WERI-Rb-1 (cell line): ENCODE data around the gene GAPVD1.

ENCODE experiments used
- DNase-seq: peaks from one replicate; pipeline ENCODE4 v3.0.0-alpha.2; 2020
- H3K27ac ChIP-seq: fragments of 250-450 bp; sonication (Bioruptor Pico); 2 replicates; pipeline ENCODE4 v1.5.1; 2020; ENCODE audit warnings: mild to moderate bottlenecking, moderate library complexity
- H3K27me3 ChIP-seq: fragments of 250-450 bp; sonication (Bioruptor Pico); 2 replicates; pipeline ENCODE4 v1.5.1; 2021; ENCODE audit warnings: mild to moderate bottlenecking, low read depth, moderate library complexity; ENCODE audit not compliant: insufficient read depth, severe bottlenecking
- H3K36me3 ChIP-seq: fragments of 250-450 bp; sonication (Bioruptor Pico); 2 replicates; pipeline ENCODE4 v1.5.1; 2020; ENCODE audit warnings: mild to moderate bottlenecking, moderate library complexity
- H3K4me3 ChIP-seq: 2 replicates; pipeline ENCODE4 v1.5.1; 2011; ENCODE audit warnings: low read depth, mild to moderate bottlenecking, control low read depth, low read length
- H3K9me3 ChIP-seq: fragments of 250-450 bp; sonication (Bioruptor Pico); 2 replicates; pipeline ENCODE4 v1.5.1; 2021; ENCODE audit warnings: mild to moderate bottlenecking, moderate library complexity; ENCODE audit not compliant: severe bottlenecking
- TF ChIP-seq, protein P1 (sequence below): IDR thresholded peaks from 2 replicates; pipeline ENCODE4 v1.5.1; 2011; ENCODE audit warnings: low read depth, mild to moderate bottlenecking, control low read depth, inconsistent platforms, low read length

Gene GAPVD1

DNA sequence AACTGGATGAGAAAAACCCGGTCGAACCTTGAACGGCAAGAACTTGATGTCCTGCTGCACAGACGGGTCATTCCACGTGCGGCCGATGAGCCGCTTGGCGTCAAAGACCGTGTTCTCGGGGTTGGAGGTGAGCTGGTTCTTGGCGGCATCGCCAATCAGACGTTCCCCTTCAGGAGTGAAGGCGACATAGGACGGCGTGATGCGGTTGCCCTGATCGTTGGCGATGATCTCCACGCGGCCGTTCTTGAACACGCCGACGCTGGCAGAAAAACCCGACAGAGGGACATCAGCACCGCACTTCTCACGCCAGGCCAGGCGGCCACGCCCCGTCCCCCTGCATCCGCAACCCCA is 21.0 kb upstream of the GAPVD1 start:
- Histone ChIP-seq H3K27ac (peak overlapping the region; percentile 91), H3K9me3 (no peaks in the 10 kb centered on the region), H3K4me3 (peak overlapping the region; percentile 87), H3K27me3 (no peaks in the 10 kb centered on the region), H3K36me3 (peaks cover 55% of the 10 kb centered on the region)
- DNase-seq = no peak
- TF ChIP-seq, protein P1, sequence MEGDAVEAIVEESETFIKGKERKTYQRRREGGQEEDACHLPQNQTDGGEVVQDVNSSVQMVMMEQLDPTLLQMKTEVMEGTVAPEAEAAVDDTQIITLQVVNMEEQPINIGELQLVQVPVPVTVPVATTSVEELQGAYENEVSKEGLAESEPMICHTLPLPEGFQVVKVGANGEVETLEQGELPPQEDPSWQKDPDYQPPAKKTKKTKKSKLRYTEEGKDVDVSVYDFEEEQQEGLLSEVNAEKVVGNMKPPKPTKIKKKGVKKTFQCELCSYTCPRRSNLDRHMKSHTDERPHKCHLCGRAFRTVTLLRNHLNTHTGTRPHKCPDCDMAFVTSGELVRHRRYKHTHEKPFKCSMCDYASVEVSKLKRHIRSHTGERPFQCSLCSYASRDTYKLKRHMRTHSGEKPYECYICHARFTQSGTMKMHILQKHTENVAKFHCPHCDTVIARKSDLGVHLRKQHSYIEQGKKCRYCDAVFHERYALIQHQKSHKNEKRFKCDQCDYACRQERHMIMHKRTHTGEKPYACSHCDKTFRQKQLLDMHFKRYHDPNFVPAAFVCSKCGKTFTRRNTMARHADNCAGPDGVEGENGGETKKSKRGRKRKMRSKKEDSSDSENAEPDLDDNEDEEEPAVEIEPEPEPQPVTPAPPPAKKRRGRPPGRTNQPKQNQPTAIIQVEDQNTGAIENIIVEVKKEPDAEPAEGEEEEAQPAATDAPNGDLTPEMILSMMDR = no peak

DNA sequence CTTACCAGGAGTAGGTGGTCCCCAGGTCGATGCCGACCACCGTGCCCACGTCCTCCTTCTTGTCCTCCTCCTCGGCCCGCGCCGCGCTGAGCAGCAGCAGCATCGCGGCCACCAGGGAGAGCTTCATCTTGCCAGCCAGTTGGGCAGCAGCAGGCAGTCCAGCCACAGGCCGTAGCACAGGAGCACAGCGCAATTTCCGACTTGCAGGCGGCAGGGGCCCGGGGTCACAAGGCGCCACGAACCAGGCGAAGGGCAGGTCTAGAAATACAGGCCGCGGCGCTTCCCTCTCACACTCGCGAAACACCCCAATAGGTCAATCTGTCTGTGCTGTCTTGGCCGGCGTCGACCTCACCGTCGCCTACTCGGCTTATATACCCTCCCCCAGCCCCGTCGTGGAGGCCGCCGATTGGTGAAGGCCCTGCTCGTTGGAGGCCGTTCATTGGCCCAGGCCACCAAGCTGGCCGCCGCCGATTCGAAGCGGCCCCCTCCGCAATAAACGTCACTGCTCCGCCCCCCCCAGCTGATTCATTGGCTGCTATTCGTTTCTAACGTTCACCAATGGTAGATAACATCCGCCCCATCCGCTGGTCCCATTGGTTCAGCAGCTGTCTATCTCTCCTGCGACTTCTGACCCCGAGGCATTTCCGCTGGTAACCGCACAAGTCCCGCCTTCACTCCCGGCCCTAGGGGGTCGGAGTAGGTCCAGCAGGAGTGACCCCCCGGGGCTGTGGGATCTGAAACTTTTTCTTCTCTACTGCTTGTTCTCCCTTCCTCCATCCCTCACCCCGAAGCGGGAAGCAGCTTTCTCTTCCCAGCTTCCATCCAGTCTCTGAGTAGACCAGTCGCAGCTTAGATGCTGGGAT is 20.4 kb upstream of the GAPVD1 start, which contains the start of gene HSPA5:
Gene HSPA5 (minus strand): TSS at position 344 of the 863 bp plus-strand sequence. CDS start 217 bp downstream, at position 127.
- Histone ChIP-seq H3K27ac (peak within 1 kb of the TSS; percentile 91), H3K36me3 (peaks cover 49% of the 10 kb centered on the region), H3K4me3 (peak within 1 kb of the TSS; percentile 87), H3K9me3 (no peaks in the 10 kb centered on the region), H3K27me3 (no peaks in the 10 kb centered on the region)
- peak; percentile 100 for DNase-seq
- TF ChIP-seq, protein P1 = peak; percentile 38; the same call in 1 of the 2 replicates

DNA sequence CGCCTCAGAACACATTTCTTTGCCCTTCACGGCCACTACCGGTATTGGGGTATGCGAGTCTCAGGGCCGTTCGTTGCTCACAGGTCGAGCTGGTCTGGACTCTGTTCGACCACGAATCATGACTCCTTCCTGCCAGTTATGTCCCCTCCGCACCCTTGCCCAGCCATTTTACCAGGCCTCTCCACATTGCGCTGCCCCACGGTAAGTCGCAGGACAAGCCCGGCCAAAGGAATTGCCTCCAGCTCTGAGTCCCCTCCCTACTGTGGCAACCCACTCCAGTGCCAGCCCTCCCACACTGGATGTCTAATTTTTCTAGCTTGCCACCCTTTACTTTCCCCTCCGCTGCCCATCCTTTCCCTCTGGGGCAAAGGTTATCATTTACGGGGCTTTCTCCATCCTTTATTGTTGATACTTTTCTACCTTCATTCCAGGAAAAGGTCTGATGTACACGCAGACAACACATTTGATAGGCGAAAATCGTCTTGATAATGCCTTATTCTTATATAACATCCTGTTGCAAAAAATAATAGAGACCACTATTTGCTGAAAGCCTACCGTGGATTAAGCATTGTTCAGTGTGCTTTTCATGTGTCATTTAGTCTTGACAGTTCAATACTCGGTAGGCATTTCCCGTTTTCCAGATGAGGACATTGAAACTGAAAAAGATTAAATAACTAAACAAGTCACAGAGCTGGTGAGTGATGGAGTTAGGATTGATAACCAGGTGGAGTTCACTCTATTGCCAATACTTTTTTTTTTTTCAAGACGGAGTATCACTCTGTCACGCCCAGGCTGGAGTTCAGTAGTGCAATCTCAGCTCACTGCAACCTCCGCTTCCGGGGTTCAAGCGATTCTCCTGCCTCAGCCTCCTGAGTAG is 19.5 kb upstream of the GAPVD1 start:
- TF ChIP-seq, protein P1 = no peak
- DNase-seq = no peak
- Histone ChIP-seq H3K36me3 (peaks cover 40% of the 10 kb centered on the region), H3K27ac (peak overlapping the region; percentile 80), H3K4me3 (peak overlapping the region; percentile 80), H3K27me3 (no peaks in the 10 kb centered on the region), H3K9me3 (no peaks in the 10 kb centered on the region)

DNA sequence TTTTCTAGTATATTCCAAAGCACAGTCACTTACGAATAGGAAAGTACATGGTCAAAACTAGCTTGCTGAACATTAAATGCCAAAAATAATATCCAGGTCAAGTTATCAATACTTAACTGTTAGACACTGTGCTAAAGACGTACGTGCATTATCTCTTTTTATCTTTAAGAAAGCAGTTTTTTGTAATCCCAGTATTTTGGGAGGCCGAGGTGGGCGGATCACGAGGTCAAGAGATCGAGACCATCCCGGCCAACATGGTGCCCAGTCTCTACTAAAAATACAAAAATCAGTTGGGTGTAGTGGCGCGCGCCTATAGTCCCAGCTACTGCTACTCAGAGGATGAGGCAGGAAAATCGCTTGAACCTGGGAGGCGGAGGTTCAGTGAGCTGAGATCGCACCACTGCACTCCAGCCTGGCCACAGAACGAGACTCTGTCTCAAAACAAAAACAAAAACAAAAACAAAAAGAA is 17.8 kb upstream of the GAPVD1 start:
- TF ChIP-seq, protein P1 = no peak
- Histone ChIP-seq H3K4me3 (no peak overlapping the region), H3K36me3 (peaks cover 23% of the 10 kb centered on the region), H3K27ac (no peak overlapping the region), H3K9me3 (no peaks in the 10 kb centered on the region), H3K27me3 (no peaks in the 10 kb centered on the region)
- no peak for DNase-seq

DNA sequence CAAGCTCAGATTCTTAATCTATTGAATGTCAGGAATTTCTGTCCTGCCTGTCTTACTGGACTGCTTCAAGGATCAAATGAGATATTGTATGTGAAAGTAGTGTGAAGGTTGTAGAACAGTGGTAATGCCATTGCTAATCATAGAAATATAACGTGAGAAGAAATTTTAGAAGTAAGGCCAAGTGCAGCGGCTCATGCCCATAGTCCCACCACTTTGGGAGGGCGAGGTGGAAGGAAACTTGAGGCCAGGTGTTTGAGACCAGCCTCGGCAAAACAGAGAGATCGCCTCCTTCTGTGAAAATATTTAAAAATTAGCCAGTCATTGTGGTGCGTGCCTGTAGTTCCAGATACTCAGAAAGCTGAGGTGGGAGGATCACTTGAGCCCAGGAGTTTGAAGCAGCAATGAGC is 15.4 kb upstream of the GAPVD1 start:
- Histone ChIP-seq H3K27ac (no peak overlapping the region), H3K4me3 (no peak overlapping the region), H3K27me3 (no peaks in the 10 kb centered on the region), H3K36me3 (no peaks in the 10 kb centered on the region), H3K9me3 (no peaks in the 10 kb centered on the region)
- TF ChIP-seq, protein P1 = no peak
- no peak for DNase-seq
